WTC11 (cell line): ENCODE measurements around the gene MTHFS. TPM values are rescaled to one million over a fixed set of nuclear protein-coding genes. Genes with fewer than 3 reads are reported as not detected.

Source experiments
- ATAC-seq: fragments of 200-7000 bp; cut with Tn5 transposase; 2 replicates; pipeline ENCODE4 v1.10.0; 2021; ENCODE audit warnings: mild to moderate bottlenecking, moderate library complexity
- CTCF ChIA-PET: fragments of 300-600 bp; sonication (Branson Sonifier 250); formaldehyde crosslinking; loops from one replicate; lab custom pipeline; 2021; ENCODE audit warnings: antibody characterized with exemption; lab: Charles Lee
- POLR2A ChIA-PET: fragments of 350-600 bp; sonication (Branson Sonifier 250); formaldehyde crosslinking; loops from one replicate; lab custom pipeline; 2021; ENCODE audit warnings: antibody characterized with exemption; lab: Charles Lee
- DNase-seq: peaks from one replicate; pipeline ENCODE4 v3.0.0; 2021; ENCODE audit warnings: low spot score
- H3K27ac Mint-ChIP-seq: 2 replicates; pipeline ENCODE4 v1.8.0; 2021; ENCODE audit warnings: mixed read lengths
- H3K27me3 Mint-ChIP-seq: 2 replicates; pipeline ENCODE4 v1.8.0; 2021; ENCODE audit warnings: low read depth, mild to moderate bottlenecking, moderate library complexity, mixed read lengths
- H3K36me3 Mint-ChIP-seq: 2 replicates; pipeline ENCODE4 v1.8.0; 2021; ENCODE audit warnings: mixed read lengths
- H3K4me1 Mint-ChIP-seq: 2 replicates; pipeline ENCODE4 v1.8.0; 2022; ENCODE audit warnings: mixed read lengths
- H3K4me3 Mint-ChIP-seq: 2 replicates; pipeline ENCODE4 v1.8.0; 2021; ENCODE audit warnings: mild to moderate bottlenecking, moderate library complexity, mixed read lengths
- H3K9me3 Mint-ChIP-seq: 2 replicates; pipeline ENCODE4 v1.8.0; 2021; ENCODE audit warnings: mixed read lengths
- ATF1 ChIP-seq: sonication (generic); formaldehyde crosslinking; IDR thresholded peaks from 2 replicates; pipeline ENCODE4 v1.8.1; 2023; ENCODE audit warnings: mild to moderate bottlenecking, moderate library complexity, missing genetic modification reagents
- ATF3 ChIP-seq: sonication (generic); formaldehyde crosslinking; conservative IDR thresholded peaks from 2 replicates; pipeline ENCODE4 v1.8.1; 2022; ENCODE audit warnings: mild to moderate bottlenecking, missing genetic modification reagents
- CDX4 ChIP-seq: fragments of 250-450 bp; sonication (Bioruptor Pico); IDR thresholded peaks from 2 replicates; pipeline ENCODE4 v1.9.0; 2021; ENCODE audit warnings: moderate library complexity, mild to moderate bottlenecking, inconsistent platforms, borderline replicate concordance
- CREB1 ChIP-seq: sonication (generic); formaldehyde crosslinking; IDR thresholded peaks from 2 replicates; pipeline ENCODE4 v1.8.0; 2023; ENCODE audit warnings: mild to moderate bottlenecking, missing genetic modification reagents
- CREM ChIP-seq: sonication (generic); formaldehyde crosslinking; IDR thresholded peaks from 2 replicates; pipeline ENCODE4 v1.8.1; 2022; ENCODE audit warnings: mild to moderate bottlenecking, missing genetic modification reagents, moderate library complexity
- E2F4 ChIP-seq: sonication (generic); formaldehyde crosslinking; IDR thresholded peaks from 2 replicates; pipeline ENCODE4 v1.8.1; 2022; ENCODE audit warnings: low read depth, mild to moderate bottlenecking, moderate library complexity, missing genetic modification reagents, borderline replicate concordance
- FOXP1 ChIP-seq: sonication (generic); formaldehyde crosslinking; IDR thresholded peaks from 2 replicates; pipeline ENCODE4 v1.8.0; 2022; ENCODE audit warnings: missing genetic modification reagents, mild to moderate bottlenecking, moderate library complexity, borderline replicate concordance
- FOXP4 ChIP-seq: sonication (generic); formaldehyde crosslinking; IDR thresholded peaks from 2 replicates; pipeline ENCODE4 v1.8.0; 2022; ENCODE audit warnings: mild to moderate bottlenecking, missing genetic modification reagents
- GTF2I ChIP-seq: fragments of 250-450 bp; sonication (Bioruptor Pico); conservative IDR thresholded peaks from 2 replicates; pipeline ENCODE4 v1.4.0; 2021; ENCODE audit warnings: mild to moderate bottlenecking
- HMGA2 ChIP-seq: fragments of 250-450 bp; sonication (Bioruptor Pico); IDR thresholded peaks from 2 replicates; pipeline ENCODE4 v1.4.0; 2021; ENCODE audit warnings: mild to moderate bottlenecking, moderate library complexity
- NFATC4 ChIP-seq: fragments of 250-450 bp; sonication (Bioruptor Pico); IDR thresholded peaks from 2 replicates; pipeline ENCODE4 v1.9.0; 2021; ENCODE audit warnings: mild to moderate bottlenecking
- SMAD3 ChIP-seq: sonication (generic); formaldehyde crosslinking; IDR thresholded peaks from 2 replicates; pipeline ENCODE4 v1.8.0; 2022; ENCODE audit warnings: missing genetic modification reagents, mild to moderate bottlenecking, borderline replicate concordance
- STAT6 ChIP-seq: sonication (generic); formaldehyde crosslinking; conservative IDR thresholded peaks from 2 replicates; pipeline ENCODE4 v1.8.1; 2023; ENCODE audit warnings: mild to moderate bottlenecking, low read depth, missing genetic modification reagents, moderate library complexity
- USF2 ChIP-seq: sonication (generic); formaldehyde crosslinking; IDR thresholded peaks from 2 replicates; pipeline ENCODE4 v1.8.1; 2023; ENCODE audit warnings: mild to moderate bottlenecking, missing genetic modification reagents, moderate library complexity
- ZNF532 ChIP-seq: fragments of 250-450 bp; sonication (Bioruptor Pico); IDR thresholded peaks from 2 replicates; pipeline ENCODE4 v1.9.0; 2021; ENCODE audit warnings: mild to moderate bottlenecking, borderline replicate concordance
- total RNA-seq: library from RNA; stranded (reverse); gene quantifications from 3 replicates; pipeline ENCODE4 v1.2.3, GENCODE V29; 2021

MTHFS gene
- total RNA-seq, 1 experiment from 2014 or later, result 24.8 TPM

- Mint-ChIP-seq H3K9me3 (peaks cover 51% of the 10 kb centered on the region), H3K4me1 (no peaks in the 10 kb centered on the region), H3K36me3 (peaks cover 61% of the 10 kb centered on the region), H3K27me3 (peaks cover 5% of the 10 kb centered on the region; the same call in 1 of the 2 replicates), H3K27ac (peak overlapping the region; percentile 8), H3K4me3 (no peak overlapping the region)
- ATAC-seq, result peak; percentile 57
- TF ChIP-seq HMGA2 (no peak), CREB1 (CRISPR knock-in tag) (no peak), GTF2I (CRISPR knock-in tag) (no peak), CREM (CRISPR knock-in tag) (no peak), FOXP4 (CRISPR knock-in tag) (no peak), ATF3 (no peak), ATF1 (CRISPR knock-in tag) (no peak), FOXP1 (CRISPR knock-in tag) (no peak)
- ChIA-PET POLR2A (no interaction called here), CTCF (interaction anchor here (1.9 kb wide), 1 partner anchor 19 kb away, joined by 10 read pairs; no protein-coding TSS in a partner anchor)
- no peak for DNase-seq
Observed at GRCh38 chr15:79872358-79873017, 24.3 kb downstream of the MTHFS start.

- H3K9me3 Mint-ChIP-seq, result peaks cover 15% of the 10 kb centered on the region
- DNase-seq (no peak), ATAC-seq (no peak)
- TF ChIP-seq HMGA2 (no peak), NFATC4 (no peak)
- POLR2A ChIA-PET, result no interaction called here
- no peak overlapping the region for H3K27ac Mint-ChIP-seq
- no peak overlapping the region for H3K4me3 Mint-ChIP-seq
- CTCF ChIA-PET, result interaction anchor here (1.2 kb wide), 1 partner anchor 15 kb away, joined by 8 read pairs; no protein-coding TSS in a partner anchor
- H3K4me1 Mint-ChIP-seq, result no peaks in the 10 kb centered on the region
- H3K27me3 Mint-ChIP-seq, result no peaks in the 10 kb centered on the region
- peaks cover 22% of the 10 kb centered on the region for H3K36me3 Mint-ChIP-seq
Observed at GRCh38 chr15:79868554-79868953, 28.3 kb downstream of the MTHFS start.

- H3K27ac Mint-ChIP-seq, result no peak overlapping the region
- peaks cover 7% of the 10 kb centered on the region; the same call in 1 of the 2 replicates for H3K36me3 Mint-ChIP-seq
- ChIA-PET POLR2A (no interaction called here), CTCF (interaction anchor here (1.2 kb wide), 2 partner anchors 11 to 12 kb away, joined by 3 to 7 read pairs; no protein-coding TSS in a partner anchor)
- no peak for ATAC-seq
- H3K27me3 Mint-ChIP-seq, result no peaks in the 10 kb centered on the region
- no peak for DNase-seq
- no peak overlapping the region for H3K4me3 Mint-ChIP-seq
- no peaks in the 10 kb centered on the region for H3K4me1 Mint-ChIP-seq
- H3K9me3 Mint-ChIP-seq, result no peaks in the 10 kb centered on the region
- TF ChIP-seq E2F4 (CRISPR knock-in tag) (no peak), SMAD3 (CRISPR knock-in tag) (no peak), STAT6 (no peak), CREB1 (CRISPR knock-in tag) (no peak), CDX4 (CRISPR knock-in tag) (no peak), CREM (CRISPR knock-in tag) (no peak), ZNF532 (no peak), USF2 (CRISPR knock-in tag) (no peak)
Observed at GRCh38 chr15:79863886-79864285, 32.9 kb downstream of the MTHFS start.
